GM23338 (cell line): Measurements from ENCODE around the gene RNF167. TPM values are rescaled to one million over a fixed set of nuclear protein-coding genes. Genes with fewer than 3 reads are reported as not detected.

Experiments
- ATAC-seq: fragments of 200-7000 bp; cut with Tn5 transposase; 3 replicates; pipeline ENCODE4 v1.9.1; 2020
- DNase-seq: peaks from one replicate; pipeline ENCODE4 v3.0.0-alpha.2; 2015; ENCODE audit warnings: low spot score
- H2AFZ ChIP-seq: fragments of 200-600 bp; sonication (generic); 2 replicates; pipeline ENCODE4 v1.8.0; 2016; ENCODE audit warnings: antibody characterized with exemption, mild to moderate bottlenecking, moderate library complexity
- H3F3A ChIP-seq: fragments of 200-600 bp; sonication (generic); replicated peaks from 2 replicates; pipeline ENCODE4 v1.8.0; 2017; ENCODE audit warnings: antibody characterized with exemption, mixed run types, low read depth
- H3K27ac ChIP-seq: fragments of 200-600 bp; sonication (generic); 2 replicates; pipeline ENCODE4 v1.6.1; 2016; ENCODE audit warnings: low read depth
- H3K27me3 ChIP-seq: fragments of 200-600 bp; sonication (generic); 2 replicates; pipeline ENCODE4 v1.8.0; 2016; ENCODE audit warnings: mild to moderate bottlenecking, mixed run types, moderate library complexity; ENCODE audit not compliant: insufficient read depth
- H3K36me3 ChIP-seq: fragments of 200-600 bp; sonication (generic); 2 replicates; pipeline ENCODE4 v1.8.0; 2016; ENCODE audit warnings: mild to moderate bottlenecking; ENCODE audit not compliant: insufficient read depth
- H3K4me1 ChIP-seq: fragments of 200-600 bp; sonication (generic); 2 replicates; pipeline ENCODE4 v1.8.0; 2016; ENCODE audit warnings: mild to moderate bottlenecking, moderate library complexity; ENCODE audit not compliant: insufficient read depth
- H3K4me2 ChIP-seq: fragments of 200-600 bp; sonication (generic); 2 replicates; pipeline ENCODE4 v1.7.1; 2017; ENCODE audit warnings: mixed run types
- H3K4me3 ChIP-seq: fragments of 200-600 bp; sonication (generic); 2 replicates; pipeline ENCODE4 v1.6.1; 2016; ENCODE audit warnings: mixed run types
- H3K79me2 ChIP-seq: fragments of 200-600 bp; sonication (generic); replicated peaks from 2 replicates; pipeline ENCODE4 v1.8.0; 2017; ENCODE audit warnings: mild to moderate bottlenecking; ENCODE audit not compliant: insufficient read depth
- H3K9me2 ChIP-seq: fragments of 200-600 bp; sonication (generic); 2 replicates; pipeline ENCODE4 v1.8.0; 2017; ENCODE audit not compliant: insufficient read depth
- H4K20me1 ChIP-seq: fragments of 200-600 bp; sonication (generic); replicated peaks from 2 replicates; pipeline ENCODE4 v1.8.0; 2017; ENCODE audit warnings: mild to moderate bottlenecking; ENCODE audit not compliant: insufficient read depth
- H3K27ac Mint-ChIP-seq: 2 replicates; pipeline ENCODE4 v1.8.0; 2020; ENCODE audit warnings: inconsistent platforms, mild to moderate bottlenecking, moderate library complexity, mixed read lengths
- H3K27me3 Mint-ChIP-seq: 3 replicates; pipeline ENCODE4 v1.8.0; 2022; ENCODE audit warnings: low read depth, mild to moderate bottlenecking, moderate library complexity, mixed read lengths, inconsistent platforms; ENCODE audit not compliant: insufficient read depth, poor library complexity
- H3K36me3 Mint-ChIP-seq: 3 replicates; pipeline ENCODE4 v1.8.0; 2021; ENCODE audit warnings: low read depth, mild to moderate bottlenecking, inconsistent platforms, moderate library complexity, mixed read lengths
- H3K4me1 Mint-ChIP-seq: 3 replicates; pipeline ENCODE4 v1.8.0; 2020; ENCODE audit warnings: mild to moderate bottlenecking, inconsistent platforms, mixed read lengths
- H3K4me3 Mint-ChIP-seq: 3 replicates; pipeline ENCODE4 v1.8.0; 2021; ENCODE audit warnings: moderate library complexity, mild to moderate bottlenecking, inconsistent platforms, mixed read lengths
- H3K9me3 Mint-ChIP-seq: 3 replicates; pipeline ENCODE4 v1.8.0; 2020; ENCODE audit warnings: moderate library complexity, mild to moderate bottlenecking, inconsistent platforms, mixed read lengths
- CTCF ChIP-seq, 2 experiments: fragments of 200-600 bp in 1 of 2; sonication (generic) in 1 of 2; conservative IDR thresholded peaks; 2 replicates each; pipeline versions ENCODE4 v1.5.1 to v1.6.1; 2016 to 2017; ENCODE audit warnings: antibody characterized with exemption in 2 of 2, low read depth in 2 of 2, mild to moderate bottlenecking in 2 of 2, moderate library complexity in 1 of 2
- EZH2 ChIP-seq: fragments of 200-600 bp; sonication (generic); IDR thresholded peaks from one replicate; pipeline ENCODE4 v1.8.0; 2017; ENCODE audit warnings: antibody characterized with exemption, mild to moderate bottlenecking, low read depth; ENCODE audit not compliant: unreplicated experiment
- EZH2phosphoT487 ChIP-seq: fragments of 200-600 bp; sonication (generic); IDR thresholded peaks from one replicate; pipeline ENCODE4 v1.8.1; 2018; ENCODE audit warnings: antibody characterized with exemption; ENCODE audit not compliant: unreplicated experiment
- JUNB ChIP-seq: IDR thresholded peaks from one replicate; pipeline ENCODE4 v1.6.1; 2016; ENCODE audit warnings: antibody characterized with exemption; ENCODE audit not compliant: unreplicated experiment
- NANOG ChIP-seq: IDR thresholded peaks from 2 replicates; pipeline ENCODE4 v1.6.1; 2016; ENCODE audit warnings: antibody characterized with exemption, borderline replicate concordance
- POLR2AphosphoS5 ChIP-seq: IDR thresholded peaks from 2 replicates; pipeline ENCODE4 v1.6.1; 2016; ENCODE audit warnings: antibody characterized with exemption, low read depth
- STAT1 ChIP-seq: IDR thresholded peaks from one replicate; pipeline ENCODE4 v1.6.1; 2016; ENCODE audit warnings: antibody characterized with exemption; ENCODE audit not compliant: unreplicated experiment
- ZNF114 ChIP-seq: fragments of 250-450 bp; sonication (Bioruptor Pico); IDR thresholded peaks from 2 replicates; pipeline ENCODE4 v1.5.0; 2020; ENCODE audit warnings: mild to moderate bottlenecking, moderate library complexity
- ZNF331 ChIP-seq: fragments of 250-450 bp; sonication (Bioruptor Pico); IDR thresholded peaks from 2 replicates; pipeline ENCODE4 v1.5.0; 2020; ENCODE audit warnings: low read depth, mild to moderate bottlenecking, moderate library complexity
- polyA plus RNA-seq: library from polyadenylated mRNA; unstranded; fragments of >200 nt; fragmentation: Nextera tagmentation; extraction: Ambion mirVana; gene quantifications from 2 replicates; pipeline ENCODE4 v1.2.1, GENCODE V29; 2016
- total RNA-seq: library from RNA; depleted of rRNA; stranded (reverse); fragments of >200 nt; shearing (Covaris generic); gene quantifications from 2 replicates; pipeline ENCODE4 v1.2.3, GENCODE V29; 2014
- TF ChIP-seq, protein P1 (sequence below): IDR thresholded peaks from one replicate; pipeline ENCODE4 v1.6.1; 2018; ENCODE audit warnings: antibody characterized with exemption; ENCODE audit not compliant: unreplicated experiment
- TF ChIP-seq, protein P2 (sequence below): IDR thresholded peaks from 2 replicates; pipeline ENCODE4 v1.6.1; 2016; ENCODE audit warnings: antibody characterized with exemption

Gene RNF167
- total and polyA plus RNA-seq, 2 experiments from 2014 or later = 61.2 to 84.4 TPM

DNA sequence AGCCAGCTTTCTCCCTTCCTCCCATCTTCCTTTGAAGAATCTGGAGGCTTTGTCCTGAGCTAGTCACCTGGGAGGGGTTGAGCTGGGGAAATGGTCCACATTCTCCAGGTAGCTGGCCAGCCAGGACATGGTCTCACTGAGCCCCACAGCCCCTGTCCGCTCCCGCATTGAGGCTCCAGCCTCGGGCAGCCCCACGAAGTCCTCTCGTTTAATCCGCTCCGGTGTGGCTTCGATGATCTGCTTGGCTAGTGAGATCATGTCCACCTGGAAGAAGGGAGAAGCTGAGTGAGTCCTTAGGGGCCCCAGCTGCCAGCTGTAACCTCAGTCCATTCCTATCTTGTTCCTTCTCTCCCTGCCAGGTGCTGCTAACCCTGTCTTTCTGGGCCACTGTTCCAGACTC is 30.2 kb downstream of the RNF167 start (continued):
- TF ChIP-seq, protein P1, sequence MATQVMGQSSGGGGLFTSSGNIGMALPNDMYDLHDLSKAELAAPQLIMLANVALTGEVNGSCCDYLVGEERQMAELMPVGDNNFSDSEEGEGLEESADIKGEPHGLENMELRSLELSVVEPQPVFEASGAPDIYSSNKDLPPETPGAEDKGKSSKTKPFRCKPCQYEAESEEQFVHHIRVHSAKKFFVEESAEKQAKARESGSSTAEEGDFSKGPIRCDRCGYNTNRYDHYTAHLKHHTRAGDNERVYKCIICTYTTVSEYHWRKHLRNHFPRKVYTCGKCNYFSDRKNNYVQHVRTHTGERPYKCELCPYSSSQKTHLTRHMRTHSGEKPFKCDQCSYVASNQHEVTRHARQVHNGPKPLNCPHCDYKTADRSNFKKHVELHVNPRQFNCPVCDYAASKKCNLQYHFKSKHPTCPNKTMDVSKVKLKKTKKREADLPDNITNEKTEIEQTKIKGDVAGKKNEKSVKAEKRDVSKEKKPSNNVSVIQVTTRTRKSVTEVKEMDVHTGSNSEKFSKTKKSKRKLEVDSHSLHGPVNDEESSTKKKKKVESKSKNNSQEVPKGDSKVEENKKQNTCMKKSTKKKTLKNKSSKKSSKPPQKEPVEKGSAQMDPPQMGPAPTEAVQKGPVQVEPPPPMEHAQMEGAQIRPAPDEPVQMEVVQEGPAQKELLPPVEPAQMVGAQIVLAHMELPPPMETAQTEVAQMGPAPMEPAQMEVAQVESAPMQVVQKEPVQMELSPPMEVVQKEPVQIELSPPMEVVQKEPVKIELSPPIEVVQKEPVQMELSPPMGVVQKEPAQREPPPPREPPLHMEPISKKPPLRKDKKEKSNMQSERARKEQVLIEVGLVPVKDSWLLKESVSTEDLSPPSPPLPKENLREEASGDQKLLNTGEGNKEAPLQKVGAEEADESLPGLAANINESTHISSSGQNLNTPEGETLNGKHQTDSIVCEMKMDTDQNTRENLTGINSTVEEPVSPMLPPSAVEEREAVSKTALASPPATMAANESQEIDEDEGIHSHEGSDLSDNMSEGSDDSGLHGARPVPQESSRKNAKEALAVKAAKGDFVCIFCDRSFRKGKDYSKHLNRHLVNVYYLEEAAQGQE = no peak
- TF ChIP-seq JUNB = no peak
- TF ChIP-seq POLR2AphosphoS5 = no peak; the same call in 1 of the 2 replicates
- no peak for TF ChIP-seq EZH2
- TF ChIP-seq CTCF (conservative IDR thresholded peaks at IDR 0.05; ENCODE audit: low read depth in 2 of 2) = no peak
- TF ChIP-seq STAT1 = no peak

DNA sequence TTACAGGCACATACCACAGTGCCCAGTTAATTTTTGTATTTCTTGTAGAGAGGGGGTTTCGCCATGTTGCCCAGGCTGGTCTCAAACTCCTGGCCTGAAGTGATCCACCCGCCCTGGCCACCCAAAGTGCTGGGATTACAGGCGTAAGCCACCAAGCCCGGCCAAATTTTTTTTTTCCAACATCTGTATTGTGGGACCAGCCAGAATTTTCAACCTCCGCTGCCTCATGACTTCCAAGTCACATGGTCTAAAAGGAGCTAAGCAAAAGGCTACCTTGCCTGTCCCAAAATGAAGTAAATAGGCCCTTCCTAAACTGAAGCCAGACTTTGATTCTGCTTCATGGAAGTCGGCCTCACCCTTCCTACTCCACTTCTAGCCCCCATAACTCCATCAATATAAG is 31.8 kb downstream of the RNF167 start:
- Histone ChIP-seq H3K4me3 (no peak overlapping the region), H3K9me2 (no peaks in the 10 kb centered on the region), H3K4me2 (no peak overlapping the region), H3K27ac (no peak overlapping the region), H3K36me3 (no peaks in the 10 kb centered on the region), H3K27me3 (peaks cover 39% of the 10 kb centered on the region), H3K79me2 (peaks cover 16% of the 10 kb centered on the region), H2AFZ (no peak overlapping the region), H3F3A (peaks cover 10% of the 10 kb centered on the region; the same call in 1 of the 2 replicates), H3K4me1 (peaks cover 17% of the 10 kb centered on the region), H4K20me1 (0 out of 2 replicates have a peak, but pooled peaks cover 9% of the 10 kb centered on the region)
- peaks cover 44% of the 10 kb centered on the region for H3K36me3 Mint-ChIP-seq
- no peak for DNase-seq
- no peaks in the 10 kb centered on the region for H3K9me3 Mint-ChIP-seq
- H3K27ac Mint-ChIP-seq = no peak overlapping the region
- peaks cover 29% of the 10 kb centered on the region for H3K4me1 Mint-ChIP-seq
- ATAC-seq = no peak
- H3K27me3 Mint-ChIP-seq = peaks cover 43% of the 10 kb centered on the region
- H3K4me3 Mint-ChIP-seq = no peak overlapping the region
- no peak for TF ChIP-seq ZNF114 (CRISPR knock-in tag)
- TF ChIP-seq CTCF (conservative IDR thresholded peaks at IDR 0.05; ENCODE audit: low read depth in 2 of 2) = no peak
- no peak for TF ChIP-seq EZH2phosphoT487
- no peak for TF ChIP-seq NANOG
- TF ChIP-seq, protein P1 = no peak
- TF ChIP-seq JUNB = no peak
- TF ChIP-seq ZNF331 (CRISPR knock-in tag) = no peak
- TF ChIP-seq STAT1 = no peak
- TF ChIP-seq, protein P2, sequence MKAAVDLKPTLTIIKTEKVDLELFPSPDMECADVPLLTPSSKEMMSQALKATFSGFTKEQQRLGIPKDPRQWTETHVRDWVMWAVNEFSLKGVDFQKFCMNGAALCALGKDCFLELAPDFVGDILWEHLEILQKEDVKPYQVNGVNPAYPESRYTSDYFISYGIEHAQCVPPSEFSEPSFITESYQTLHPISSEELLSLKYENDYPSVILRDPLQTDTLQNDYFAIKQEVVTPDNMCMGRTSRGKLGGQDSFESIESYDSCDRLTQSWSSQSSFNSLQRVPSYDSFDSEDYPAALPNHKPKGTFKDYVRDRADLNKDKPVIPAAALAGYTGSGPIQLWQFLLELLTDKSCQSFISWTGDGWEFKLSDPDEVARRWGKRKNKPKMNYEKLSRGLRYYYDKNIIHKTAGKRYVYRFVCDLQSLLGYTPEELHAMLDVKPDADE = no peak
- no peak for TF ChIP-seq EZH2
